K562 (cell line): ENCODE data around the gene GJB2. TPM values are rescaled to one million over a fixed set of nuclear protein-coding genes. Genes with fewer than 3 reads are reported as not detected.

ENCODE experiments used
- ATAC-seq: fragments of 200-7000 bp; cut with Tn5 transposase; 3 replicates; pipeline ENCODE4 v1.9.1; 2020; ENCODE audit warnings: moderate library complexity
- BruUV-seq: library from RNA; stranded (reverse); fragments of 400-500 nt; replicated peaks from 2 replicates; lab custom pipeline; 2021; lab: Mats Ljungman, UMichigan
- CTCF ChIA-PET: fragments of 300-600 bp; formaldehyde crosslinking; extraction: SDS; loops from one replicate; lab custom pipeline; 2021; ENCODE audit warnings: low intra/inter-chr PET ratio; lab: Yijun Ruan, JAX
- POLR2A ChIA-PET: fragments of 300-600, 350-650 bp; sonication (Branson Sonifier 250); formaldehyde crosslinking; extraction: SDS; loops from one replicate; lab custom pipeline; 2021; ENCODE audit warnings: antibody characterized with exemption, inconsistent platforms; lab: Yijun Ruan, JAX
- DNase-seq, 4 experiments: peaks; one replicate each; pipeline versions ENCODE4 v3.0.0 to v3.0.0-alpha.2; 2011 to 2018; ENCODE audit warnings: low spot score in 3 of 4, mixed read lengths in 3 of 4; ENCODE audit errors: extremely low read depth in 1 of 4
- FAIRE-seq: peaks from 2 replicates; lab custom pipeline; 2011; peaks lifted over from hg19 to GRCh38; lab: Jason Lieb, UNC
- H2AFZ ChIP-seq: 2 replicates; pipeline ENCODE4 v1.6.0; 2011; ENCODE audit warnings: low read depth, low read length, control low read depth, inconsistent platforms
- H3K27ac ChIP-seq: fragments of 200-600 bp; 3 replicates; pipeline ENCODE4 v1.8.0; 2011; ENCODE audit warnings: low read depth, mild to moderate bottlenecking, control low read depth, inconsistent platforms, low read length, moderate library complexity, mixed read lengths; ENCODE audit errors: extremely low read depth
- H3K27me3 ChIP-seq, 2 experiments: fragments of 300-600 bp in 1 of 2; 2 replicates in 1 of 2; 3 replicates in 1 of 2; pipeline versions ENCODE4 v1.6.0 to v1.8.0; 2011; ENCODE audit warnings: inconsistent platforms in 2 of 2, low read length in 2 of 2, mild to moderate bottlenecking in 1 of 2, mixed read lengths in 1 of 2, moderate library complexity in 1 of 2; ENCODE audit not compliant: control insufficient read depth in 2 of 2, insufficient read depth in 2 of 2
- H3K36me3 ChIP-seq: fragments of 300-600 bp; 3 replicates; pipeline ENCODE4 v1.8.0; 2011; ENCODE audit warnings: mild to moderate bottlenecking, low read length, inconsistent platforms; ENCODE audit not compliant: control insufficient read depth, insufficient read depth
- H3K4me1 ChIP-seq, 2 experiments: fragments of 200-600 bp in 1 of 2; replicated peaks in 1 of 2; 2 replicates in 1 of 2; 3 replicates in 1 of 2; pipeline versions ENCODE4 v1.5.1 to v1.8.0; 2011; ENCODE audit warnings: inconsistent platforms in 2 of 2, low read length in 2 of 2, mild to moderate bottlenecking in 1 of 2, mixed read lengths in 1 of 2, moderate library complexity in 1 of 2; ENCODE audit not compliant: control insufficient read depth in 2 of 2, insufficient read depth in 2 of 2
- H3K4me2 ChIP-seq: 2 replicates; pipeline ENCODE4 v1.6.1; 2011; ENCODE audit warnings: low read length, control low read depth, inconsistent platforms, mixed read lengths; ENCODE audit not compliant: insufficient read depth
- H3K4me3 ChIP-seq: fragments of 200-600 bp; sonication (generic), shearing (Covaris generic); 2 replicates; pipeline ENCODE4 v1.5.1; 2016; ENCODE audit warnings: control low read depth, inconsistent platforms
- H3K79me2 ChIP-seq: fragments of 200-600 bp; 3 replicates; pipeline ENCODE4 v1.8.0; 2011; ENCODE audit warnings: low read length, inconsistent platforms; ENCODE audit not compliant: control insufficient read depth, insufficient read depth
- H3K9ac ChIP-seq, 2 experiments: 2 replicates each; pipeline versions ENCODE4 v1.6.0 to v1.6.1; 2011; ENCODE audit warnings: low read depth in 2 of 2, low read length in 2 of 2, control low read depth in 1 of 2, inconsistent platforms in 1 of 2, mild to moderate bottlenecking in 1 of 2, mixed read lengths in 1 of 2; ENCODE audit not compliant: insufficient read depth in 1 of 2
- H3K9me1 ChIP-seq: one replicate; pipeline ENCODE4 v1.6.0; 2011; ENCODE audit warnings: inconsistent platforms, mild to moderate bottlenecking, low read length, moderate library complexity; ENCODE audit not compliant: control insufficient read depth, insufficient read depth
- H3K9me3 ChIP-seq: replicated peaks from 2 replicates; pipeline ENCODE4 v1.5.1; 2011; ENCODE audit warnings: low read depth, low read length, inconsistent platforms; ENCODE audit not compliant: control insufficient read depth, insufficient read depth
- H4K20me1 ChIP-seq: replicated peaks from 2 replicates; pipeline ENCODE4 v1.6.1; 2011; ENCODE audit warnings: low read length, inconsistent platforms, mixed read lengths; ENCODE audit not compliant: control insufficient read depth, insufficient read depth
- CBFB ChIP-seq: sonication (generic); formaldehyde crosslinking; IDR thresholded peaks from 2 replicates; pipeline ENCODE4 v1.4.0; 2020; ENCODE audit warnings: mild to moderate bottlenecking, missing genetic modification reagents
- CCAR2 ChIP-seq: fragments of 200-400 bp; formaldehyde crosslinking; IDR thresholded peaks from 2 replicates; pipeline ENCODE4 v1.6.1; 2017; ENCODE audit warnings: mild to moderate bottlenecking, low read depth, low read length
- FOS ChIP-seq: IDR thresholded peaks from 3 replicates; pipeline ENCODE4 v1.6.1; 2011; ENCODE audit not compliant: insufficient read length; ENCODE audit errors: extremely low read depth
- MCM3 ChIP-seq: fragments of 450-650 bp; IDR thresholded peaks from 2 replicates; pipeline ENCODE4 v1.6.1; 2016
- MECOM ChIP-seq: fragments of 250-450 bp; sonication (Bioruptor Pico); IDR thresholded peaks from 2 replicates; pipeline ENCODE4 v1.8.0; 2022; ENCODE audit warnings: inconsistent platforms
- MYC ChIP-seq, 2 experiments: fragments of 250-450 bp in 1 of 2; sonication (Bioruptor Pico) in 1 of 2; IDR thresholded peaks; 2 replicates each; pipeline versions ENCODE4 v1.5.1 to v1.6.1; 2012 to 2021; ENCODE audit warnings: low read depth in 2 of 2, borderline replicate concordance in 1 of 2, improper control_type of control experiment in 1 of 2, low read length in 1 of 2, mild to moderate bottlenecking in 1 of 2, moderate library complexity in 1 of 2
- PHF20 ChIP-seq: fragments of 450-650 bp; IDR thresholded peaks from 2 replicates; pipeline ENCODE4 v1.6.1; 2018; ENCODE audit not compliant: partially characterized antibody
- PML ChIP-seq: IDR thresholded peaks from 2 replicates; pipeline ENCODE4 v1.6.1; 2012; ENCODE audit warnings: low read length, inconsistent platforms
- POLR2AphosphoS2 ChIP-seq: IDR thresholded peaks from 2 replicates; pipeline ENCODE4 v1.6.1; 2012; ENCODE audit warnings: low read length, improper control_type of control experiment
- SIRT6 ChIP-seq: IDR thresholded peaks from one replicate; pipeline ENCODE4 v1.6.1; 2012; ENCODE audit warnings: low read depth, mild to moderate bottlenecking, control low read depth, inconsistent platforms, low read length, moderate library complexity
- TEAD2 ChIP-seq: fragments of 450-650 bp; IDR thresholded peaks from 2 replicates; pipeline ENCODE4 v1.6.1; 2016; ENCODE audit warnings: missing genetic modification characterization, control low read depth, missing compliant biosample characterization
- ZFP30 ChIP-seq: fragments of 250-450 bp; sonication (Bioruptor Pico); IDR thresholded peaks from 2 replicates; pipeline ENCODE4 v1.8.0; 2022; ENCODE audit warnings: moderate library complexity, mild to moderate bottlenecking, inconsistent platforms, borderline replicate concordance
- ZNF282 ChIP-seq: sonication (generic); formaldehyde crosslinking; IDR thresholded peaks from 2 replicates; pipeline ENCODE4 v1.8.1; 2023; ENCODE audit warnings: missing genetic modification reagents
- ZNF644 ChIP-seq: fragments of 200-800 bp; sonication (Bioruptor generic); IDR thresholded peaks from 2 replicates; pipeline ENCODE4 v1.6.1; 2016; ENCODE audit warnings: low read depth, missing genetic modification characterization, missing compliant biosample characterization
- ZNF830 ChIP-seq: fragments of 250-450 bp; sonication (Bioruptor Pico); IDR thresholded peaks from 2 replicates; pipeline ENCODE4 v1.5.0; 2021; ENCODE audit warnings: mild to moderate bottlenecking
- WGBS: fragments of 100-300 bp; shearing (Covaris generic); methylation state at CpG from one replicate; pipeline ENCODE4 v1.1.6; 2016; ENCODE audit warnings: low coverage, mixed read lengths; ENCODE audit not compliant: insufficient coverage; ENCODE audit errors: missing lambda C conversion rate; 5-methylcytosine and 5-hydroxymethylcytosine counted together
- in situ Hi-C: fragments of 300-500 bp; cut with MboI; formaldehyde crosslinking; loops from 4 replicates; pipeline ENCODE4 v1.15.0; 2018; ENCODE audit warnings: inconsistent platforms, mixed read lengths
- intact Hi-C: fragments of 100-400 bp; cut with micrococcal nuclease; formaldehyde crosslinking; loops from 2 replicates; pipeline ENCODE4 v1.14.2; 2022
- polyA plus RNA-seq, 8 experiments: library from polyadenylated mRNA; depleted of rRNA in 4 of 8; stranded (reverse) in 5 of 8; unstranded in 3 of 8; fragments of >200 nt; fragmentation: Nextera tagmentation in 2 of 8; fragmentation: Illumina TruSeq in 1 of 8; extraction: Ambion mirVana in 2 of 8; extraction: Trizol in 1 of 8; gene quantifications; 2 replicates each; pipeline versions ENCODE4 v1.2.1 to v1.2.3, GENCODE V29; 2011 to 2014; ENCODE audit warnings: inconsistent platforms in 1 of 8, missing spikeins in 1 of 8
- total RNA-seq, 7 experiments: library from RNA; depleted of rRNA in 6 of 7; stranded (reverse); fragments of >200 nt in 6 of 7; fragmentation: Illumina TruSeq in 2 of 7; extraction: Trizol in 2 of 7; gene quantifications; 2 replicates each; pipeline versions ENCODE4 v1.2.1 to v1.2.3, GENCODE V29; 2011 to 2021; ENCODE audit warnings: low replicate concordance in 1 of 7
- TF ChIP-seq, protein P1 (sequence below): fragments of 450-650 bp; formaldehyde crosslinking; IDR thresholded peaks from 2 replicates; pipeline ENCODE4 v1.4.0; 2020; ENCODE audit warnings: mild to moderate bottlenecking, mixed read lengths
- TF ChIP-seq, protein P2 (sequence below): fragments of 450-650 bp; formaldehyde crosslinking; IDR thresholded peaks from 2 replicates; pipeline ENCODE4 v1.4.0; 2020; ENCODE audit warnings: mild to moderate bottlenecking, moderate library complexity
- TF ChIP-seq, protein P3 (sequence below): fragments of 450-650 bp; formaldehyde crosslinking; IDR thresholded peaks from 2 replicates; pipeline ENCODE4 v1.4.0; 2022; ENCODE audit warnings: missing genetic modification characterization

GJB2 gene
- total and polyA plus RNA-seq, 9 of the 15 experiments (the other 6 are each of a cell fraction or from before 2014, with no cell fraction given): not detected

DNA sequence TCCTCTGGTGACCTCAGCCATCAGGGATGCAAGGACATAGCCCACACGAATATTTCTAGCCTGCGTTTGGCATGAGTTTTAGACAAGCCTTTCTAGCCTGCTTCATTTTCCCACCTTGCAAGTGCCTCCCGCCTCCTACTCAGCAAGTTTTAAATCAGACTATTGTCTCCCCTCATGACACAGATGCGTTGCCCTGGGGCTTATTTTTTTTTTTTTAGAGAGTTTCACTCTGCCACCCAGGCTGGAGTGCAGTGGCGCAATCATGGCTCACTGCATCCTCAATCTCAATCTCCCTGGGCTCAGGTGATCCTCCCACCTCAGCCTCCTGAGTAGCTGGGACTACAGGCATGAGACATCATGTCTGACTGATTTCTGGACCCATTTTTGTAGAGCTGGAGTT lies 14.6 kb downstream of the GJB2 start (continued):
- no peak for TF ChIP-seq MYC (IDR thresholded peaks at IDR 0.05; ENCODE audit: low read depth, low read length)
- TF ChIP-seq MYC (CRISPR knock-in tag; IDR thresholded peaks at IDR 0.05; ENCODE audit: borderline replicate concordance, low read depth): no peak
- TF ChIP-seq, protein P1, sequence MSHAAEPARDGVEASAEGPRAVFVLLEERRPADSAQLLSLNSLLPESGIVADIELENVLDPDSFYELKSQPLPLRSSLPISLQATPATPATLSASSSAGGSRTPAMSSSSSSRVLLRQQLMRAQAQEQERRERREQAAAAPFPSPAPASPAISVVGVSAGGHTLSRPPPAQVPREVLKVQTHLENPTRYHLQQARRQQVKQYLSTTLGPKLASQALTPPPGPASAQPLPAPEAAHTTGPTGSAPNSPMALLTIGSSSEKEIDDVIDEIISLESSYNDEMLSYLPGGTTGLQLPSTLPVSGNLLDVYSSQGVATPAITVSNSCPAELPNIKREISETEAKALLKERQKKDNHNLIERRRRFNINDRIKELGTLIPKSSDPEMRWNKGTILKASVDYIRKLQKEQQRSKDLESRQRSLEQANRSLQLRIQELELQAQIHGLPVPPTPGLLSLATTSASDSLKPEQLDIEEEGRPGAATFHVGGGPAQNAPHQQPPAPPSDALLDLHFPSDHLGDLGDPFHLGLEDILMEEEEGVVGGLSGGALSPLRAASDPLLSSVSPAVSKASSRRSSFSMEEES (CRISPR knock-in tag): no peak
- no peak for TF ChIP-seq ZFP30

DNA sequence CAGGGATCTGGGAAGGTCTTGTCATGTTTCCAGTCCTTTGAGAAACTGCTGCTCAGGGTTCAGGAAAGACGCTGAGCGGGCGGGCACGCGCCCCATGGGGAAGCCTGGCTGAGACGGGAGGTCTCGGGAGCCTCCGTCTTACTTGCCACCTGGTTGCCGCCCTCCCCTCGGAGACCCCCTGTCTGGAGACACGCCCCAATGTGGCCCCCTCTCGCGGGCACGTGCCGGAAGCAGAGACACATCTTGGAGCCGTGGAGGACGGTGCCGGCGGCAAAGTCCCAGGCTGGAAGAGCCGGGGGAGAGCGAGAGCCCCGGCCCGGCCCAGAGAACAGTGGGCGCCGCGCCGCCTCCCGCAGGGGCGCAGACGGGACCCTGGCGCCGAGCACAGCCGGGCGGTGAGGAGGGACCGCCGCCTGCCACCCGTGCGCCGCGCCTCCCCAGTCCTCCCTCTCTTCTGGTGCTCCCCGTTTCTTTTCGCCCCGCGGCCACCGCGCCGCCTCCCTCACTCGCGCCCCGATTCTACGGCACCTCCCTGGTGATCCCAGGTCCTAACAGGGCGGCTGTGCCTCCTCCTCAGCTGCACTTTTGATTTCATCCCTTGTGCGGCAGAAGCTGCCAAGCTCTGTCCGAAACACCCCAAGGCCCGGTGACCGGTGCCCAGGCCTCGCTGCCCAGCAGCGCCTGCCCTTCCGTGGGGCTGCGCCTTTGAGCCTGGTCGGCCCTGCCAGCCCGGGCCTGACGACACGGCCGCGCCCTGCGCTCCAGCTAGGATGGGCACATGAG lies 15.5 kb downstream of the GJB2 start:
- in situ Hi-C loops: no loop called here
- CTCF ChIA-PET: no interaction called here
- TF ChIP-seq MECOM (CRISPR knock-in tag) (no peak), CBFB (CRISPR knock-in tag) (no peak), ZNF830 (CRISPR knock-in tag) (no peak), ZNF644 (tag) (no peak), CCAR2 (no peak), MCM3 (no peak), SIRT6 (no peak), PHF20 (no peak), POLR2AphosphoS2 (no peak), ZNF282 (CRISPR knock-in tag) (no peak), TEAD2 (tag) (no peak), PML (no peak), FOS (no peak)
- TF ChIP-seq, protein P2, sequence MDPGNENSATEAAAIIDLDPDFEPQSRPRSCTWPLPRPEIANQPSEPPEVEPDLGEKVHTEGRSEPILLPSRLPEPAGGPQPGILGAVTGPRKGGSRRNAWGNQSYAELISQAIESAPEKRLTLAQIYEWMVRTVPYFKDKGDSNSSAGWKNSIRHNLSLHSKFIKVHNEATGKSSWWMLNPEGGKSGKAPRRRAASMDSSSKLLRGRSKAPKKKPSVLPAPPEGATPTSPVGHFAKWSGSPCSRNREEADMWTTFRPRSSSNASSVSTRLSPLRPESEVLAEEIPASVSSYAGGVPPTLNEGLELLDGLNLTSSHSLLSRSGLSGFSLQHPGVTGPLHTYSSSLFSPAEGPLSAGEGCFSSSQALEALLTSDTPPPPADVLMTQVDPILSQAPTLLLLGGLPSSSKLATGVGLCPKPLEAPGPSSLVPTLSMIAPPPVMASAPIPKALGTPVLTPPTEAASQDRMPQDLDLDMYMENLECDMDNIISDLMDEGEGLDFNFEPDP (CRISPR knock-in tag): no peak
- TF ChIP-seq, protein P3, sequence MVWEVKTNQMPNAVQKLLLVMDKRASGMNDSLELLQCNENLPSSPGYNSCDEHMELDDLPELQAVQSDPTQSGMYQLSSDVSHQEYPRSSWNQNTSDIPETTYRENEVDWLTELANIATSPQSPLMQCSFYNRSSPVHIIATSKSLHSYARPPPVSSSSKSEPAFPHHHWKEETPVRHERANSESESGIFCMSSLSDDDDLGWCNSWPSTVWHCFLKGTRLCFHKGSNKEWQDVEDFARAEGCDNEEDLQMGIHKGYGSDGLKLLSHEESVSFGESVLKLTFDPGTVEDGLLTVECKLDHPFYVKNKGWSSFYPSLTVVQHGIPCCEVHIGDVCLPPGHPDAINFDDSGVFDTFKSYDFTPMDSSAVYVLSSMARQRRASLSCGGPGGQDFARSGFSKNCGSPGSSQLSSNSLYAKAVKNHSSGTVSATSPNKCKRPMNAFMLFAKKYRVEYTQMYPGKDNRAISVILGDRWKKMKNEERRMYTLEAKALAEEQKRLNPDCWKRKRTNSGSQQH (CRISPR knock-in tag): no peak

More for the DNA sequence above, 15.5 kb downstream of the GJB2 start:
- Histone ChIP-seq H3K27ac (no peak overlapping the region), H3K4me2 (no peak overlapping the region), H3K4me3 (no peak overlapping the region), H3K9me1 (no peaks in the 10 kb centered on the region), H3K9ac (no peak overlapping the region), H3K27me3 (peaks cover 10 to 37% of the 10 kb centered on the region in 2 experiments; a peak in 4 of 5 replicates), H3K9me3 (no peaks in the 10 kb centered on the region), H2AFZ (no peak overlapping the region), H3K36me3 (no peaks in the 10 kb centered on the region), H3K79me2 (no peaks in the 10 kb centered on the region), H4K20me1 (no peaks in the 10 kb centered on the region), H3K4me1 (peaks cover 0 to 5% of the 10 kb centered on the region in 2 experiments; a peak in 2 of 5 replicates)
- POLR2A ChIA-PET: no interaction called here
- BruUV-seq: no TSS peak
- WGBS: 7% methylated on average over 9 of the region's 67 CpGs
- intact Hi-C loops: no loop called here
- DNase-seq (no peak), ATAC-seq (no peak), FAIRE-seq (no peak)
